Esophagus (tissue), 2 donors: ENCODE measurements around the gene TBC1D12. TPM values are rescaled to one million over a fixed set of nuclear protein-coding genes. Genes with fewer than 3 reads are reported as not detected.
"Not testable (repeated sequence)": the region's sequence is repeated elsewhere in the genome, so short reads cannot be mapped to it uniquely, and the experiment has no call there.

Experiments
- H3K27ac ChIP-seq, 2 donors: one replicate each; pipeline ENCODE4 v1.5.1; 2013; ENCODE audit warnings: low read depth in 2 of 2, mild to moderate bottlenecking in 2 of 2, inconsistent platforms in 1 of 2, low read length in 1 of 2, moderate library complexity in 1 of 2
- H3K27me3 ChIP-seq, 2 donors: one replicate each; pipeline ENCODE4 v1.6.1; 2013; ENCODE audit warnings: low read length in 2 of 2, control low read depth in 1 of 2, mild to moderate bottlenecking in 1 of 2; ENCODE audit not compliant: insufficient read depth in 2 of 2, control insufficient read depth in 1 of 2
- H3K36me3 ChIP-seq, 2 donors: one replicate each; pipeline ENCODE4 v1.6.1; 2013; ENCODE audit warnings: low read length in 1 of 2; ENCODE audit not compliant: control insufficient read depth in 2 of 2, insufficient read depth in 2 of 2
- H3K4me1 ChIP-seq, 2 donors: one replicate each; pipeline ENCODE4 v1.6.1; 2013; ENCODE audit warnings: low read length in 1 of 2; ENCODE audit not compliant: control insufficient read depth in 2 of 2, insufficient read depth in 2 of 2
- H3K4me3 ChIP-seq, 2 donors: one replicate each; pipeline ENCODE4 v1.5.1; 2013; ENCODE audit warnings: low read length in 2 of 2, mild to moderate bottlenecking in 2 of 2, low read depth in 1 of 2, moderate library complexity in 1 of 2
- H3K9me3 ChIP-seq, 2 donors: one replicate each; pipeline ENCODE4 v1.6.1; 2013; ENCODE audit warnings: mild to moderate bottlenecking in 2 of 2, low read depth in 1 of 2, low read length in 1 of 2, moderate library complexity in 1 of 2; ENCODE audit not compliant: control insufficient read depth in 2 of 2, insufficient read depth in 1 of 2
- WGBS, 2 donors: extraction: QIAGEN DNeasy Blood & Tissue Kit; methylation state at CpG; one replicate each; pipeline ENCODE4 v1.1.7; 2013; 5-methylcytosine and 5-hydroxymethylcytosine counted together
- polyA plus RNA-seq, 2 donors: library from polyadenylated mRNA; stranded (reverse); fragments of 200-250 nt; gene quantifications; one replicate each; pipeline ENCODE4 v1.2.3, GENCODE V29; 2013
- donor health status: healthy with polysubstance abuse.
- donor health status: Bipolar disorder and iron deficiency.

Gene TBC1D12
- polyA plus RNA-seq, 2 donors: 4.0 to 9.1 TPM

DNA sequence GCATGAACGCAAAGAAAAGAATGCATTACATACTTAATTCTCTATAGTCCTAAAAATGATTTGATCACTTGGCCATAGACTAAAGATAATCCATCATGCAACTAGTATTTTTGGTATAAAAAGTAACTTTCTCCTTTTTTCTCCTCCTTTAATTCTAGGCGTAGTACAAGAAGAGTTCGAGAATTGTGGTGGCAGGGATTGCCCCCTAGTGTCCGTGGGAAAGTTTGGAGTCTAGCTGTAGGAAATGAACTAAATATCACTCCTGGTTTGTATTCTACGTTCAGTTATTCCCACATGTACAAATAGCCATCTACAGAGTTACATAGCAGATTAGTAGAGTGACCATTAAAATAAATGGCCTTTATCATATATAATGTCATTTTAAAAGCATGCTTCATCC, 97.7 kb downstream of the TBC1D12 start:
- no peak overlapping the region for H3K4me3 ChIP-seq
- H3K27me3 ChIP-seq: no peaks in the 10 kb centered on the region
- no peaks in the 10 kb centered on the region for H3K4me1 ChIP-seq
- H3K36me3 ChIP-seq: no peaks in the 10 kb centered on the region
- no peak overlapping the region for H3K27ac ChIP-seq
- no peaks in the 10 kb centered on the region for H3K9me3 ChIP-seq
- WGBS, 2 donors: 77 to 82% methylated on average over 5 of the region's 5 CpGs

DNA sequence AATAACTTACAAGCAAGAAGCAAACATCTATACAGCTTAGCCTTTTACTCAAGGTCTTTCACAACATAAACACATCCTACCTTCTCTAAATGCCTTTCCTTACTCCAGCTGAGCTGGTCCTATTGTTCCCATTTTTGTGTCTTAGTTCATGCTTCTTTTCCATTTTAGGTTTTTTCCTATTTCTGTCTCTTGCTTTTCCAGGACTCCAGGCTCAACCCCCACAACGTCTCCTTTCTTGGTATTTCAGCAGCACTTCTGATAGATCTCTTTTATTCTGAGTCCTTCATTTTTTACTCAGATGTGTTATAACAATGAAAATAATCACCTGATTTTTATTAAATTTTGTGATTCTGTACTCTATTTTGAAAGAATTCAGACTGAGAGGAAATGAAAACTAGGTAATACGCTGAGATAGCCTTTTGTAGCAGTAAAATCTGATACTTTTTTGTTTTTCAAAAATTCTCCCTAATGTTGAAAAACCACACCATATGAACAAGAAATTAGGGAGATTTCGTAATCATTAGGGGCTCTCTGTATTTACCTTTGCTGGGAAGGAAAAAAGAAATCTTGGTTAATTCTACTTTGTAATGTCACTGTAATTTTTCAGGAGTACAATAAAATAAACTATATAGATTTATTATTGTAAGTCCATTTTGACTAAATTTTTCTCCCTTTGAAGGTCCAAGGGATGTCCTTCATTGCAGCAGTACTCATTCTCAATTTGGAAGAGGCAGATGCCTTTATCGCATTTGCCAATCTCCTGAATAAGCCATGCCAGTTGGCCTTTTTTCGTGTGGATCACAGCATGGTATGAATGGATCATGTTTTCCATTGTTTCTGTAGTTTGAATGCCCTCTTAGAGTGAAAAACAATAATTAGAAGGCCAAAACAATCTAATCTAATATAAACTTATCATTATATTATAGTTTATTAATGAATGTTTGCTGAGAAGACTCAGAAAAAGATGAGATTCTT, 119.2 kb downstream of the TBC1D12 start:
- WGBS, 2 donors: 86 to 90% methylated on average over 5 of the region's 5 CpGs

DNA sequence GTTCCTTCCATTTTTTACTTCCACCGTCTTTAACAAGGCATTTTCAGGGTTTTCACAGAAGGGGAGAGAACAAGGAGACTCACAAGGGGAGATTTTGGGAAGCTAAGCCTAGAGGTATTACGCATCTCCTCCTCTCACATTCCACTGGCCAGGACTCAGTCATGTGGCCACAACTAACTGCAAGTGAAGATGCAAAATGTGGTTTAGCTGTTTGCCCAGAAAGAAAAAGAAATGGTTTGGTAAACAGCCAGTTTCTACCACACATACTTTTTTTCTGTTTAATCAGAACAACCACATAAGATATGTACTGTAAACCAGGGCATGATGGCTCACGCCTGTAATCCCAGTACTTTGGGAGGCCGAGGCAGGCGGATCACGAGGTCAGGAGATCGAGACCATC, 121.8 kb downstream of the TBC1D12 start:
- WGBS, 2 donors: 85 to 90% methylated on average over 7 of the region's 7 CpGs
- no peaks in the 10 kb centered on the region for H3K36me3 ChIP-seq
- H3K9me3 ChIP-seq: no peaks in the 10 kb centered on the region
- no peaks in the 10 kb centered on the region for H3K4me1 ChIP-seq
- H3K4me3 ChIP-seq: no peak overlapping the region
- H3K27ac ChIP-seq: no peak overlapping the region
- no peaks in the 10 kb centered on the region for H3K27me3 ChIP-seq

More for the DNA sequence above, 119.2 kb downstream of the TBC1D12 start:
- Histone ChIP-seq H3K27me3 (no peaks in the 10 kb centered on the region), H3K4me1 (no peaks in the 10 kb centered on the region), H3K4me3 (no peak overlapping the region), H3K36me3 (no peaks in the 10 kb centered on the region), H3K9me3 (no peaks in the 10 kb centered on the region), H3K27ac (no peak overlapping the region)

DNA sequence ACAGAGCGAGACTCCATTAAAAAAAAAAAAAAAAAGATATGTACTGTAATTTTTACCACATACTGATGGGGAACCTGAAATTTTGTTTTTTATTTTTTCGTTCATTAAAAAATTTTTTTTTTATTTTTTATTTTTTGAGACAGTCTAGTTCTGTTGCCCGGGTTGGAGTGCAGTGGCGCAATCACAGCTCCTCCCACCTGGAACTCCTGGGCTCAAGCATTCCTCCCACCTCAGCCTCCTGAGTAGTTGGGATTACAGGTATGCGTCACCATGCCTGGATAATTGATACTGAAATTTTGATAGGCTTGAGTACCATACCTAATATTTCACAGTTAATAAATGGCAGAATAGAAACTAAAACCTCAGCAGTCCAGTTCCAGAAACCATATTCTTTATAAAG, 122.4 kb downstream of the TBC1D12 start:
- H3K9me3 ChIP-seq: no peaks in the 10 kb centered on the region
- no peaks in the 10 kb centered on the region for H3K27me3 ChIP-seq
- H3K36me3 ChIP-seq: no peaks in the 10 kb centered on the region
- 95 to 98% methylated on average over 5 of the region's 5 CpGs for WGBS, 2 donors
- no peaks in the 10 kb centered on the region for H3K4me1 ChIP-seq
- no peak overlapping the region for H3K4me3 ChIP-seq
- H3K27ac ChIP-seq: no peak overlapping the region

DNA sequence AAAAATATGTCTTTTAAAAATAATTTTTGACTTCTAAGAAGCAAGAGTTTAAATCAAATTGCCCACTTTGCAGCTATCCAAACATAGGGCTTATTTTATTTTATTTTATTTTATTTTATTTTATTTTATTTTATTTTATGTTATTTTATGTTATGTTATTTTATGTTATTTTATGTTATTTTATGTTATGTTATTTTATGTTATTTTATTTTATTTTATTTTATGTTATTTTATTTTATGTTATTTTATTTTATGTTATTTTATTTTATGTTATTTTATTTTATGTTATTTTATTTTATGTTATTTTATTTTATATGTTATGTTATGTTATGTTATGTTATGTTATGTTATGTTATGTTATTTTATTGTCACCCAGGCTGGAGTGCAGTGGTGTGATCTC, 129.2 kb downstream of the TBC1D12 start:
- not testable (repeated sequence) for H3K9me3 ChIP-seq, H3K36me3 ChIP-seq, H3K4me3 ChIP-seq, H3K27me3 ChIP-seq, H3K27ac ChIP-seq, H3K4me1 ChIP-seq

DNA sequence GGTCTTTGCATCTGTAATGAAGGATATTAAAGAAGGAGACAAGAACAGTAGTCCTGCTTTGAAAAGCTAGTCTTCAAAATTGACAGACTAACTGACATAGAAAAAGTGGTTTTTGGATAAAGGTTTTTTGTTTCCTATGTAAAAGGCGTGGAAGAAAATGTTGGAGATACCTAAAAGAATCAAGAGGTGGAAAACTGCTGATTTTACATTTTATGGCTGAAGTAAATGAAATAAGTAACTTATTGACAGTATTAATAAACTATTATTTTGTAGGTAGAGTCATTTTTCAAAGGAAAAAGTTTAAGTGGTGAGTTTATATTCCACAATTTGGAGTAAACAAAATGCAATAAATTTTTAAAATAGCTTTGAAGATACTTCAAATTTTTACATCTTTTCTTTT, 130.7 kb downstream of the TBC1D12 start:
- Histone ChIP-seq H3K36me3 (peaks cover 2 to 5% of the 10 kb centered on the region in 2 donors), H3K27me3 (no peaks in the 10 kb centered on the region), H3K4me1 (no peaks in the 10 kb centered on the region), H3K9me3 (no peaks in the 10 kb centered on the region), H3K4me3 (no peak overlapping the region), H3K27ac (no peak overlapping the region)
- 87 to 96% methylated on average over 1 of the region's 1 CpG for WGBS, 2 donors

DNA sequence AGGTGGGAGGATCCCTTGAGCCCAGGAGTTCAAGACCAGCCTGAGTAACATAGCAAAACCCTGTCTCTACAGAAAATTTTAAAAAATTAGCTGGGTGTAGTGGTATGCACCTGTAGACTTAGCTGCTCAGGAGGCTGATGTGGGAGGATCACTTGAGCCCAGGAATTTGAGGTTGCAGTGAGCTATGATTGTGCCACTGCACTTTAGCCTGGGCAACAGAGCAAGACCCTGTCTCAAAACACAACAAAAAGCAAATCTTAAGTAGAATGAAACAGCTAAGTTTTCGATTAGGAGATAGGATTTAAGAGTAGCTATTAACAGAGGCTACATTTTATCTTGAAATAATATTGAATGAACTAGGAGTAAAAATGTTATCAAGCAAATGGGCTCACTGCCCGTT, 139.9 kb downstream of the TBC1D12 start:
- H3K36me3 ChIP-seq, H3K27ac ChIP-seq, H3K4me1 ChIP-seq, H3K4me3 ChIP-seq, H3K27me3 ChIP-seq, H3K9me3 ChIP-seq: not testable (repeated sequence)
- 86 to 92% methylated on average over 2 of the region's 2 CpGs for WGBS, 2 donors

DNA sequence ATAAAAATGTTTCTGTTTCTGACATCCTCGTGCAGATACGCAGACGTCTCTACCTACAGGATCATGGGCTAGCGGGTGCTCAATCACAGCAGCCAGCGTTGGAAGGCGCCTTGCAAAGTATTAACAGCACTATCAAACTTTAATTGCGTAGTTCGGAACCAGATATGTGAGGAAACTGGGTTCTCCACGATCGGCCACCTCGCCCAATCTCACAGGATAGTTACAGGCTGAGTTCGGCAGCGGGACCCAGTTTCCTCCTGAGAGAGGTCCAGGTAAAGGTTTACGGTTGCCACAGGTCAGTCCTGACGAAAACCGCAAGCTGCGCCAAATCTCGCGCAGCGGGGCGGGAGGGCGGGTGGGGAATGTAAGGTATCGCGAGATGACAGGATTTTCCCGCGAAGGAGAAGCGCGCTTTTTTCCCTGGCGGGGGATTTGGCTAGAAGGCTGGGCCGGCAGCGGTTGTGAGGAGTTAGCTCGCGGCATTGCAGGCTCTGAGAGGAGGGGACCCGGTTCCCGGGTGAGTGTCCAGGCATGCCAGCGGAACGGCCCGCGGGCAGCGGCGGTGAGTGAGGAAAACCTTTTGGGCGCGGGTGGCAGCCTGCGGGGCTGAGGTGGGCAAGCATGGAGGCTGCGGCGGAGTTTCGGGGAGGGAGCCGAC, 143.2 kb downstream of the TBC1D12 start, which contains the start of gene HELLS:
HELLS (plus strand) TSS at position 398 of the 658 bp plus-strand sequence; CDS start at position 532, 134 bp downstream.
- no peaks in the 10 kb centered on the region for H3K36me3 ChIP-seq
- H3K9me3 ChIP-seq: no peaks in the 10 kb centered on the region
- whole genome bisulfite sequencing, 2 donors: 0 to 1% methylated on average over 48 of the region's 48 CpGs
- peak within 1 kb of the TSS; percentile 80 to 83 for H3K27ac ChIP-seq
- H3K4me3 ChIP-seq: peak within 1 kb of the TSS; percentile 77 to 79
- H3K27me3 ChIP-seq: no peaks in the 10 kb centered on the region
- H3K4me1 ChIP-seq: no peaks in the 10 kb centered on the region

DNA sequence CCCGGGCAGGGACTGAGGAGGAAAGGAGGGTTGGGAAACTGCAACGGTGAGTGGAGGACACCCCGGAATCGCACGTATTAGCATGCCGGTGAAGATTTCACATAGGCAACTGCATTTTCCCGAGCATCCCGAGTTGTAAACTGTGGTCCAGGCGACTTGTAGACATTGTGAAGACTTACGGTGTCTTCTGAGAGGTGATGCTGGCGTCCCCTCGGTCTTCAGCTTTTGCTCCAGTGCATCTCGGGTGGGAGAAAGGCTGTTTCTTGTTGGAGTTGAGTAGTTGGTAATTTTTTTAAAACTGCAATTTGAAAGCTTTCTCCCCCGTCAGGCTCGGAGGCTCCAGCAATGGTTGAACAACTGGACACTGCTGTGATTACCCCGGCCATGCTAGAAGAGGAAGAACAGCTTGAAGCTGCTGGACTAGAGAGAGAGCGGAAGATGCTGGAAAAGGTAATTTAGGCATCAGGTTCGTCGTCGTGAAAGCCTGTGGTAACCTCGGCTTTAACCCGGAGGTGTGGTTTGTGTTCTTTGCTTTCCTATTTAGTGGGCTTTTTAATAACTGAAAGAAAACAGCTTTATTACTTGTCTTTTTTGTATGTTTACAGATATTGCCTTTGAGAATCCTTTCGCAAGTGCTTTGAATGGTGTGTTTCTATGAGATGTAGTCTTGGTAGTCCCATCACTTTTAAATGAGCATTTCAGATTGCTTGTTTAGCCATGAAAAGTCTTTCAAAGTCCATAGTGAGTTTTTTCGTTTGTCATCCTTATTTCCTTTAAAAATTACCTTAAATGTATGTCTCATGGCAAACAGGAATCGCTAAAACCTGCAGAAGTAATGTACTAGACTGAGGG, 143.9 kb downstream of the TBC1D12 start:
- Histone ChIP-seq H3K27ac (peak overlapping the region in 1 of 2 donors; percentile 19), H3K27me3 (no peaks in the 10 kb centered on the region), H3K9me3 (no peaks in the 10 kb centered on the region), H3K4me1 (no peaks in the 10 kb centered on the region), H3K36me3 (no peaks in the 10 kb centered on the region), H3K4me3 (peak overlapping the region; percentile 77 to 79)
- 1 to 2% methylated on average over 25 of the region's 25 CpGs for WGBS, 2 donors
